KBM-7 (cell line): ENCODE data around the gene AQP7.
A peak's percentile ranks its signal among the peaks of the same experiment; 100 is the strongest.
"Not testable (repeated sequence)": the region's sequence is repeated elsewhere in the genome, so short reads cannot be mapped to it uniquely, and the experiment has no call there.

Experiments used
- DNase-seq: peaks from one replicate; pipeline ENCODE4 v3.0.0-alpha.2; 2015
- in situ Hi-C: fragments of 300-500 bp; cut with MboI; formaldehyde crosslinking; loops from 2 replicates; pipeline ENCODE4 v1.14.3; 2020; ENCODE audit warnings: low sequenced_read_pairs, low pct_unique_long_range_greater_than_20kb, mixed read lengths

AQP7 gene

DNA sequence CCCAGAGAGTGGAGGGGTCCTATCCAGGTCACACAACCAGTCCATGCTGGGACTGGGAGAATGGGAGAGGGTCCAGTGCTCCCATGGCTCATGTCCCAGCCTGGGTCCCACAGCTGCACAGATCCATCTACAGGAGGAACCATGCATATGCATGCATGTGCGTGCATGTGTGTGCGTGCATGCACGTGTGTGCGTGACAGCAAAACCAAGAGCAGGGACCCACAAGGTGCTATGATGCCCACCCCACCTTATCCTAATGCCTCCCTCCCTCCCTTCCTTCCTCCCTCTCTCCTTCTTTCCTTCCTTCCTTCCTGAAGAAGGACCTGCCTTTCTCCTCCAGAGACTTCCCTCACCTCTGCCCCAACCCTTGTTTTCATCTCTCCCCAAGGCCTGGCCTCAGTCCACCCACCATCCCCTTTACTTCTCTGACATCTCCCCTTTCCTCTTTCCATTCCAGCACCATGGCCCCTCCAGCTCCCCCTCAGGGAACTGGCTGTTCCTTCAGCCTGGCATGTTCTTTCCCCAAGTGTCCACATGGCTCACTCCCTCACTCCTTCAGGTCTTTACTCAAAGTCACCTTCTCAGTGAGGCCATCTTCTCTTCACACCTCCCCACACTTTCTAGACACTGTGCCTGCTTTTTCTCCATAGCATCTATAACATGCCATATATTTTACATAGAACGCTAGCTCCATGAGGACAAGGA is 21.8 kb downstream of the AQP7 start:
- in situ Hi-C loops = no loop called here
- DNase-seq = no peak

DNA sequence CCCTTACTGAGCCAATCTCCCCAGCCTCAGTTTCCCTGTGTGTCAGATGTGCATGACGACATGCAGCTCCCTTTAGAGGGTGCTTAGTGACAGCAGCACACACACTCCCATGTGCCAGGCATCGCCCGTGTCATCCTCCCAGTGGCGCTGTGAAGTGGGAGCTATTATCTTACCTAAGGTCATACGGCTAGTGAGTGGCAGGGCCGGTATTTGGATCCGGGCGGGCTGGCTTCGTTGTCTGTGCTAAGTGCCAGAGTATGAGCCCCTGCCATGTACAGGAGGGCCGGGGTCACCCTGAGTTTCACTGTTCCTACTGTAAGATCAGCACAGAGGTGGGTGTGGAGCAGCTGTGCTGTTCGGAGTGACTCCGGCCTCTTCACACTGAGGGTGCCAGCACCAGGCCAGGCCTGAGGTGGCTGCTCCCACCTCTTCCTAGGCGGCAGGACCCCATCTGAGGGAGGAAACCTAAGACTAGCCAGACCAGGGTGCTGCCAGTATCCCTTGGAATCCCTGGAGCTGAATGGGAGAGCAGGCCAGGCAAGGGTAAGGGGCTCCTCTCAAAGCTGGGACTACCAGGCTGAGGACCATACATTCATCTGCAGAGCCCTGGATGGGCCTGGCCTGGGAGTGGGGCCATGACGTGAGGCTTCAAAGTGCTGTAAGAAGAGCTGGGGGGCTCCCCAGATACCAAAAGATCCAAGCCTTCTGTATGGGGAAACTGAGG is 22.5 kb downstream of the AQP7 start:
- DNase-seq = no peak
- in situ Hi-C loops = no loop called here

GRCh38 chr9:33378121-33378795 is 24.1 kb downstream of the AQP7 start:
- DNase-seq = no peak
- in situ Hi-C loops = no loop called here

DNA sequence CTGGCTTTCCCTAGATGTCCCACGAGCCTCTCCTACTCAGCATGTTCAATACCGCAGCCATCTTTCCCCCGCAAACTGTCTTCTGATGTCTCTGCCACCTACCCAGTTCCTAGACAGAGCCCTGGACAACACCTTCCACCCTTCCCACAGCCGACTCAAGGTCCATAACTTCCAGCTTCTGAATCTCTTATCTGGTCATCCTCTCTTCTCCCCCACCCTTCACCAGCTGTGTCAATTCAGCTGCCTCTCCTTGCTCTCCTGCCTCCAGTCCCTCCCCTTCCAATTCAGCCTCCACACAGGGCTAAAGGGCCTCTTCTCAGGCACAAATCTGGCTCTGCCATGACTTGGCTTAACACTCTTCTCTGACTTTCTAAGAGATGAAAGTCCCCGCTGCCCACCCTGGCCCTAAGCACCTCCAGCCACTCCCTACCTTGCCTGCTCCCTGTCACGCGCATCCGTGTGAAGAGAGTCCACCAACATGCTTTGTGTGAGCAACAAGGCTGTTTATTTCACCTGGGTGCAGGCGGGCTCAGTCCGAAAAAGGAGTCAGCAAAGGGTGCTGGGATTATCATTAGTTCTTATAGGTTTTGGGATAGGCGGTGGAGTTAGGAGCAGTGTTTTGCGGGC is 25.2 kb downstream of the AQP7 start:
- DNase-seq = no peak
- in situ Hi-C loops = no loop called here

GRCh38 chr9:33375841-33376321 is 26.5 kb downstream of the AQP7 start:
- no peak for DNase-seq
- in situ Hi-C loops = no loop called here

GRCh38 chr9:33375238-33375840 is 27.0 kb downstream of the AQP7 start:
- in situ Hi-C loops = no loop called here
- DNase-seq = no peak

- in situ Hi-C loops = no loop called here
- DNase-seq = peak; percentile 83
Observed at GRCh38 chr9:33374634-33375237, 27.6 kb downstream of the AQP7 start.

DNA sequence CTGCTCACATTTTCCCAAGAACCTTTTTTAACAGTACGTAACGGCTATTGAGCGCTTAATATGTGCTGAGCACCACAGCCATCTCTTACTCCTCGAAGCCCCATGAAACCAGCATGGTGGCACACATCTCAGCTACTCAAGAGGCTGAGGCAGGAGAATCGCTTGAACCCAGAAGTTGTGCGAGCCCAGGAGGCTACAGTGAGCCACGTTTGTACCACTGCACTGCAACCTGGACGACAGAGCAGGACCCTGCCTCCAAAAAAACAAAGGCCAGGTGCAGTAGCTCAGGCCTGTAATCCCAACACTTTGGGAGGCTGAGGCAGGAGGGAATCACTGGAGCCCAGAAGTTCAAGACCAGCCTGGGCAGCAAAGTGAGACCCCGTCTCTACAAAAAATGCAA is 28.2 kb downstream of the AQP7 start:
- no peak for DNase-seq
- in situ Hi-C loops = no loop called here

- no peak for DNase-seq
- in situ Hi-C loops = no loop called here
Observed at GRCh38 chr9:33372900-33373299, 29.5 kb downstream of the AQP7 start.

- in situ Hi-C loops = no loop called here
- DNase-seq = no peak
Observed at GRCh38 chr9:33366979-33367480, 35.3 kb downstream of the AQP7 start.

DNA sequence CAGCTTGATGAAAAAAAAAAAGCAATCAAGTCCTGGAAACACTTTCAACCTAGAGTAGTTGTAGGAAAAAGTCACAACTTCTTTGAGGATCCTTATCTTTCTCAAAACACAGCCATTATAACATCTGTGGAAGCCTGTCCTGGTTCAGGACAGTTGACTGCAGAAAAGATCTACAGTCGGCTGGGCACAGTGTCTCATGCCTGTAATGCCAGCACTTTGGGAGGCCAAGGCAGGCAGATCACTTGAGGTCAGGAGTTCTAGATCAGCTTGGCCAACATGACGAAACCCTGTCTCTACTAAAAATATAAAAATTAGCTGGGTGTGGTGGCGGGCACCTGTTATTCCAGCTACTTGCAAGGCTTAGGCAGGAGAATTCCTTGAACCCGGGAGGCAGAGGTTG is 37.6 kb downstream of the AQP7 start:
- DNase-seq, in situ Hi-C loops: not testable (repeated sequence)

DNA sequence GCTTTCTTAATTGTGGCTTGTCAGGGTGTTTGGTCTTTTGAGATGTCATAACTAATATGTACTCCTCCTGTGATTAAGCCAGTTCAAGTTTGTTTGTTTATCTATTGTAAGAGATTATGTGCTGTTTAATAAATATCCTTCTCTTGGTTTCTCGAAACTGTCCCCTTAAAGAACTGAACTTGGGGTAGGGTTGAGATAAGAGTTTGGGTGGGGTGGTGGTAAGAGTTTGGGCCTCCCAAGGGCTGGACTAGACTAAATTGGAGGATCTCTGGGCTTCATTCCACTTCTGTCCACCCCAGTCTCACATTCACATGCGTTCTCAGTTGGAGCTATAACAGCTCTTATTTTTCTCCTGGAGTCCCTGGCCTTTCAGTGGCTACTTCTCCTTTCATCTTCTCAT is 38.2 kb downstream of the AQP7 start:
- in situ Hi-C loops = no loop called here

GRCh38 chr9:33358641-33359040 is 43.7 kb downstream of the AQP7 start:
- in situ Hi-C loops, DNase-seq: not testable (repeated sequence)

More for the DNA sequence above, 38.2 kb downstream of the AQP7 start:
- no peak for DNase-seq

- no peak for DNase-seq
- in situ Hi-C loops = no loop called here
Observed at GRCh38 chr9:33355933-33356332, 46.4 kb downstream of the AQP7 start.

DNA sequence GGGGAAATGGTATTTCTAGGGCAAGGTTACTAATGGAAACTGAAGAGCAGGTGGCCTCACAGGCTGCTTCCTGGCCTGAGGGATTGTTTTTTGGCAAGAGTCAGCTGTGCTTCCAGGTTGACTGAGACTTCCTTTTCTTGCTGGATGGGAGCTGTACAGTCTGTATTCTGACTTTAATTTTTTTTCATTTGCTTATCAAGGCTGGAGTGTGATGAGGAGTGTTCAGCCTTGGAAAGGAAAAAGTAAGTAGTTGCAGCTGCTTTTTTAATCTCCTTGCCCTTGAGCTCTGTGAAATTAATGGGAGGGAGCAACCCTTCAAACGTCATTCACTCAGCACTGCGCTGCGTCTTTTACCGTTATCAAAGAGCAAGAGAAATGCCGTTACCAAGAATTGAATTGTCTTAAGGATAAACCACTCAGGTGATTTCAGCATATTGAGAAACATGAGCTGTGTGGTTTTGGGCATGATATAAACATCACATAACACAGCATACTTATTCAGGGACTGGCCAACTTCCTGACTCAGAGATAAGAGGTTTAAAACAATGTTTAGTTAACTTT is 47.6 kb downstream of the AQP7 start:
- no peak for DNase-seq
- in situ Hi-C loops = no loop called here

DNA sequence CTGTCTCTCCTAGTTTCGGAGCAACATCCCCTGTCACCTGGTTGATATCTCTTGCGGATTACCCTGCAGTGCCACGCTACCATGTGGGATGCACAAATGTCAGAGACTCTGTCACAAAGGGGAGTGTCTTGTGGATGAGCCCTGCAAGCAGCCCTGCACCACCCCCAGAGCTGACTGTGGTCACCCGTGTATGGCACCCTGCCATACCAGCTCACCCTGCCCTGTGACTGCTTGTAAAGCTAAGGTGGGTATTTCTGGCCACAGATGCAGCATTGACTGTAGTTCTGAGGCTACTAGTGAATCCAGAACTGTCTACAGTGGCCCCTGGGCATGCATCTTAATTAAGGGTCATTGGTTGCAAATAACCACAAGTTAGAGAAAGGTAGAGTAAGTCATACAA is 50.8 kb downstream of the AQP7 start:
- DNase-seq = no peak
- in situ Hi-C loops = no loop called here

- in situ Hi-C loops = no loop called here
- DNase-seq = no peak
Observed at GRCh38 chr9:33350310-33350709, 52.1 kb downstream of the AQP7 start.

DNA sequence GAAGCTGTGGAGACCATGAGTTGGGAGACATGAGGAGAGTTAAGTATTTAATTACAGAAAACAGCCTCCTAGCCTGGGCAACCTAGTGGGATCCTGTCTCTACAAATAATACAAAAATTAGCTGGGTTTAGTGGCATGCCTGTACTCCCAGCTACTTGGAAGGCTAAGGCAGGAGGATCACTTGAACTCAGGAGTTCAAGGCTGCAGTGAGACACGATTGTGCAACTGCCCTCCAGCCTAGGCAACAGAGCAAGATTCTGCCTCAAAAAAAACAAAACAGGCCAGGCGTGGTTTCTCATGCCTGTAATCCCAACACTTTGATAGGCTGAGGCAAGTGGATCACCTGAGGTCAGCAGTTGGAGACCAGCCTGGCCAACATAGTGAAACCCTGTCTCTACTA is 52.6 kb downstream of the AQP7 start:
- in situ Hi-C loops = no loop called here

More for the DNA sequence above, 52.6 kb downstream of the AQP7 start:
- no peak for DNase-seq
